SU-DHL-6 (cell line): ENCODE data around the gene VSTM2B.

ENCODE experiments used
- H2AFZ ChIP-seq: fragments of 200-600 bp; sonication (generic); 2 replicates; pipeline ENCODE4 v1.6.1; 2014; ENCODE audit warnings: low read depth, mild to moderate bottlenecking, moderate library complexity, mixed read lengths, antibody characterized with exemption, low read length; ENCODE audit not compliant: severe bottlenecking
- H3F3A ChIP-seq: fragments of 200-600 bp; shearing (Covaris generic); 2 replicates; pipeline ENCODE4 v1.6.0; 2016; ENCODE audit warnings: antibody characterized with exemption, mild to moderate bottlenecking; ENCODE audit not compliant: insufficient read depth
- H3K27ac ChIP-seq: fragments of 200-600 bp; sonication (generic); 2 replicates; pipeline ENCODE4 v1.5.1; 2016; ENCODE audit warnings: low read depth, mild to moderate bottlenecking, low read length, moderate library complexity, mixed read lengths
- H3K27me3 ChIP-seq: fragments of 200-600 bp; sonication (generic), shearing (Covaris generic); 2 replicates; pipeline ENCODE4 v1.6.0; 2014; ENCODE audit warnings: mild to moderate bottlenecking, low read length
- H3K36me3 ChIP-seq: fragments of 200-600 bp; sonication (generic); 2 replicates; pipeline ENCODE4 v1.6.1; 2014; ENCODE audit warnings: mild to moderate bottlenecking, low read length, mixed read lengths
- H3K4me2 ChIP-seq: fragments of 300-600, 200-600 bp; shearing (Covaris generic), sonication (generic); 2 replicates; pipeline ENCODE4 v1.6.0; 2014; ENCODE audit warnings: low read length, low read depth, mild to moderate bottlenecking; ENCODE audit not compliant: poor library complexity, severe bottlenecking
- H3K4me3 ChIP-seq: fragments of 200-600 bp; sonication (generic); 2 replicates; pipeline ENCODE4 v1.5.1; 2014; ENCODE audit warnings: antibody characterized with exemption, low read length, mild to moderate bottlenecking, mixed read lengths; ENCODE audit not compliant: insufficient read depth, poor library complexity, severe bottlenecking
- H3K79me2 ChIP-seq: fragments of 200-600 bp; sonication (generic); 2 replicates; pipeline ENCODE4 v1.6.1; 2014; ENCODE audit warnings: mild to moderate bottlenecking, low read length, moderate library complexity; ENCODE audit not compliant: insufficient read depth
- H3K9ac ChIP-seq: fragments of 200-600 bp; sonication (generic); 2 replicates; pipeline ENCODE4 v1.7.0; 2014; ENCODE audit warnings: mild to moderate bottlenecking, low read length
- H3K9me2 ChIP-seq: fragments of 200-600 bp; sonication (generic); replicated peaks from 2 replicates; pipeline ENCODE4 v1.6.1; 2014; ENCODE audit warnings: low read length; ENCODE audit not compliant: insufficient read depth
- H3K9me3 ChIP-seq: fragments of 200-600 bp; sonication (generic); 2 replicates; pipeline ENCODE4 v1.6.1; 2014; ENCODE audit warnings: low read length, mixed read lengths; ENCODE audit not compliant: insufficient read depth
- H4K20me1 ChIP-seq: fragments of 200-600 bp; sonication (generic); 2 replicates; pipeline ENCODE4 v1.6.1; 2014; ENCODE audit warnings: low read depth, mild to moderate bottlenecking, antibody characterized with exemption, low read length, moderate library complexity, mixed read lengths
- CTCF ChIP-seq: fragments of 200-600 bp; sonication (generic); IDR thresholded peaks from one replicate; pipeline ENCODE4 v1.5.1; 2017; ENCODE audit warnings: antibody characterized with exemption, mild to moderate bottlenecking, low read length, moderate library complexity; ENCODE audit not compliant: insufficient read depth, poor library complexity, severe bottlenecking
- EZH2phosphoT487 ChIP-seq: fragments of 200-600 bp; sonication (generic), shearing (Covaris generic); conservative IDR thresholded peaks from 2 replicates; pipeline ENCODE4 v1.6.1; 2018; ENCODE audit warnings: mild to moderate bottlenecking, antibody characterized with exemption, low read length, moderate library complexity, mixed read lengths

Gene VSTM2B

GRCh38 chr19:29499921-29500590 is 25.7 kb upstream of the VSTM2B start:
- Histone ChIP-seq H4K20me1 (no peaks in the 10 kb centered on the region), H3K9me3 (no peaks in the 10 kb centered on the region), H3K4me3 (no peak overlapping the region), H3K9ac (no peak overlapping the region), H2AFZ (no peak overlapping the region), H3K9me2 (no peaks in the 10 kb centered on the region), H3K27me3 (no peaks in the 10 kb centered on the region), H3F3A (no peaks in the 10 kb centered on the region), H3K27ac (no peak overlapping the region), H3K36me3 (no peaks in the 10 kb centered on the region), H3K4me2 (no peak overlapping the region), H3K79me2 (no peaks in the 10 kb centered on the region)
- TF ChIP-seq CTCF: no peak
- no peak for TF ChIP-seq EZH2phosphoT487

GRCh38 chr19:29501816-29502580 is 23.8 kb upstream of the VSTM2B start:
- no peak overlapping the region for H3K9ac ChIP-seq
- no peaks in the 10 kb centered on the region for H3K27me3 ChIP-seq
- H3F3A ChIP-seq: no peaks in the 10 kb centered on the region
- H3K27ac ChIP-seq: no peak overlapping the region
- H3K36me3 ChIP-seq: no peaks in the 10 kb centered on the region
- H3K4me3 ChIP-seq: no peak overlapping the region
- no peaks in the 10 kb centered on the region for H3K9me3 ChIP-seq
- no peak overlapping the region for H2AFZ ChIP-seq
- no peaks in the 10 kb centered on the region for H4K20me1 ChIP-seq
- H3K79me2 ChIP-seq: no peaks in the 10 kb centered on the region
- no peaks in the 10 kb centered on the region for H3K9me2 ChIP-seq
- H3K4me2 ChIP-seq: no peak overlapping the region
- TF ChIP-seq CTCF (no peak), EZH2phosphoT487 (no peak)

- Histone ChIP-seq H3F3A (no peaks in the 10 kb centered on the region), H3K27me3 (no peaks in the 10 kb centered on the region), H3K79me2 (no peaks in the 10 kb centered on the region), H2AFZ (no peak overlapping the region), H4K20me1 (no peaks in the 10 kb centered on the region), H3K36me3 (no peaks in the 10 kb centered on the region), H3K4me3 (no peak overlapping the region), H3K27ac (no peak overlapping the region), H3K9me2 (no peaks in the 10 kb centered on the region), H3K9me3 (no peaks in the 10 kb centered on the region), H3K4me2 (no peak overlapping the region), H3K9ac (no peak overlapping the region)
- TF ChIP-seq CTCF (no peak), EZH2phosphoT487 (no peak)
Measured at GRCh38 chr19:29502581-29502850, 23.3 kb upstream of the VSTM2B start.
